K562 treated with DMSO at 1 percent for 48 hours (cell line): ENCODE data around the gene GPC1. TPM values are rescaled to one million over a fixed set of nuclear protein-coding genes. Genes with fewer than 3 reads are reported as not detected.

Source experiments
- total RNA-seq: library from RNA; unstranded; fragments of 300-600 nt; gene quantifications from 2 replicates; pipeline ENCODE4 v1.2.3, GENCODE V29; 2022; ENCODE audit warnings: low replicate concordance; ENCODE audit errors: extremely low read depth

The GPC1 gene
- not detected in 2 replicates for total RNA-seq

GRCh38 chr2:240435457-240435947 lies at the start of gene GPC1:
Gene GPC1, plus strand, starts transcription at chr2:240435663. Its CDS starts 256 bp downstream, at chr2:240435919.

Other genes starting within 250 kb of the GPC1 start
- not detected in 2 replicates for gene ANKMY1, start 122.3 kb downstream of the GPC1 start, total RNA-seq
- gene DUSP28, start 124.7 kb downstream of the GPC1 start, total RNA-seq = not detected in 2 replicates
- not detected in 2 replicates for gene RNPEPL1, start 132.8 kb downstream of the GPC1 start, total RNA-seq
- gene CAPN10, start 151.1 kb downstream of the GPC1 start, total RNA-seq = not detected in 2 replicates
- not detected in 2 replicates for gene GPR35, start 189.8 kb downstream of the GPC1 start, total RNA-seq
- not detected in 2 replicates for gene AQP12B, start 247.2 kb downstream of the GPC1 start, total RNA-seq